Esophagus muscularis mucosa (tissue), 4 donors: ENCODE data around the gene MRGPRD.

Source experiments
- EP300 ChIP-seq: sonication (generic); formaldehyde crosslinking; IDR thresholded peaks from one replicate; pipeline ENCODE4 v1.6.1; 2017; ENCODE audit warnings: antibody characterized with exemption
- POLR2A ChIP-seq: fragments of 450-650 bp; IDR thresholded peaks from one replicate; pipeline ENCODE4 v1.6.1; 2017; ENCODE audit warnings: antibody characterized with exemption, moderate library complexity, mild to moderate bottlenecking, low read depth
- POLR2AphosphoS5 ChIP-seq, 2 donors: sonication (generic); formaldehyde crosslinking; IDR thresholded peaks; one replicate each; pipeline ENCODE4 v1.6.1; 2017; ENCODE audit warnings: antibody characterized with exemption in 2 of 2
- TF ChIP-seq, protein P1 (sequence below), 3 experiments: fragments of 200-600 bp in 2 of 3; fragments of 450-650 bp in 1 of 3; sonication (generic) in 2 of 3; IDR thresholded peaks; one replicate each; pipeline ENCODE4 v1.5.1; 2017 to 2019; ENCODE audit warnings: antibody characterized with exemption in 3 of 3, mild to moderate bottlenecking in 2 of 3, moderate library complexity in 1 of 3

DNA sequence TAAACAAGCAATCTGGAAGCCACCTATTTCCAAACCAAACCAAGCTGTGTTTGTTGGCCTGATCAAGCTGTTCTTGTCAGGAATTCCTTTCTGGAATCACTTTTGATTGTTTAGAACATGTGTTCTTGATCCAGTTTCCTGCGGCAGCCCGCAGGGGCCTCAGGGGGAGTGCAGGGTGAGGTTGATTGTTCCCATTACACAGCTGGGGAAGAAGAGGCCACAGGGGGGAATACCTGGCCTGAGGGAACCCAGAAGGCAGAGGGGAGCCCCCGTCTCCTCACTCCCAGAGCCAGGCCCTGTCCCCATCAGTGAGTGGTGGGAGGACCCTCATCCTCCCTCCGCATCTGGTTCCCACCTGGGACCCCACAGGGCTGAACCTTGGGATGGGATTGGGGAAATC lies 4.2 kb downstream of the MRGPRD start:
- TF ChIP-seq POLR2A (no peak), POLR2AphosphoS5 (IDR thresholded peaks at IDR 0.05) (no peak), EP300 (no peak)
- TF ChIP-seq, protein P1, sequence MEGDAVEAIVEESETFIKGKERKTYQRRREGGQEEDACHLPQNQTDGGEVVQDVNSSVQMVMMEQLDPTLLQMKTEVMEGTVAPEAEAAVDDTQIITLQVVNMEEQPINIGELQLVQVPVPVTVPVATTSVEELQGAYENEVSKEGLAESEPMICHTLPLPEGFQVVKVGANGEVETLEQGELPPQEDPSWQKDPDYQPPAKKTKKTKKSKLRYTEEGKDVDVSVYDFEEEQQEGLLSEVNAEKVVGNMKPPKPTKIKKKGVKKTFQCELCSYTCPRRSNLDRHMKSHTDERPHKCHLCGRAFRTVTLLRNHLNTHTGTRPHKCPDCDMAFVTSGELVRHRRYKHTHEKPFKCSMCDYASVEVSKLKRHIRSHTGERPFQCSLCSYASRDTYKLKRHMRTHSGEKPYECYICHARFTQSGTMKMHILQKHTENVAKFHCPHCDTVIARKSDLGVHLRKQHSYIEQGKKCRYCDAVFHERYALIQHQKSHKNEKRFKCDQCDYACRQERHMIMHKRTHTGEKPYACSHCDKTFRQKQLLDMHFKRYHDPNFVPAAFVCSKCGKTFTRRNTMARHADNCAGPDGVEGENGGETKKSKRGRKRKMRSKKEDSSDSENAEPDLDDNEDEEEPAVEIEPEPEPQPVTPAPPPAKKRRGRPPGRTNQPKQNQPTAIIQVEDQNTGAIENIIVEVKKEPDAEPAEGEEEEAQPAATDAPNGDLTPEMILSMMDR (IDR thresholded peaks at IDR 0.05): no peak
